Neural progenitor cell (in vitro differentiated cells): ENCODE results near the gene SIRT6.

Source experiments
- EZH2 ChIP-seq: fragments of 200-600 bp; sonication (generic); IDR thresholded peaks from 2 replicates; pipeline ENCODE4 v1.6.1; 2017; ENCODE audit warnings: antibody characterized with exemption, mild to moderate bottlenecking, moderate library complexity
- EZH2phosphoT487 ChIP-seq: fragments of 200-600 bp; sonication (generic); IDR thresholded peaks from 2 replicates; pipeline ENCODE4 v1.6.1; 2017; ENCODE audit warnings: antibody characterized with exemption
- TF ChIP-seq, protein P1 (sequence below): fragments of 200-600 bp; sonication (generic); IDR thresholded peaks from 2 replicates; pipeline ENCODE4 v1.5.1; 2017; ENCODE audit warnings: antibody characterized with exemption, mild to moderate bottlenecking

GRCh38 chr19:4197228-4197624, 14.9 kb upstream of the SIRT6 start:
- TF ChIP-seq, protein P1, sequence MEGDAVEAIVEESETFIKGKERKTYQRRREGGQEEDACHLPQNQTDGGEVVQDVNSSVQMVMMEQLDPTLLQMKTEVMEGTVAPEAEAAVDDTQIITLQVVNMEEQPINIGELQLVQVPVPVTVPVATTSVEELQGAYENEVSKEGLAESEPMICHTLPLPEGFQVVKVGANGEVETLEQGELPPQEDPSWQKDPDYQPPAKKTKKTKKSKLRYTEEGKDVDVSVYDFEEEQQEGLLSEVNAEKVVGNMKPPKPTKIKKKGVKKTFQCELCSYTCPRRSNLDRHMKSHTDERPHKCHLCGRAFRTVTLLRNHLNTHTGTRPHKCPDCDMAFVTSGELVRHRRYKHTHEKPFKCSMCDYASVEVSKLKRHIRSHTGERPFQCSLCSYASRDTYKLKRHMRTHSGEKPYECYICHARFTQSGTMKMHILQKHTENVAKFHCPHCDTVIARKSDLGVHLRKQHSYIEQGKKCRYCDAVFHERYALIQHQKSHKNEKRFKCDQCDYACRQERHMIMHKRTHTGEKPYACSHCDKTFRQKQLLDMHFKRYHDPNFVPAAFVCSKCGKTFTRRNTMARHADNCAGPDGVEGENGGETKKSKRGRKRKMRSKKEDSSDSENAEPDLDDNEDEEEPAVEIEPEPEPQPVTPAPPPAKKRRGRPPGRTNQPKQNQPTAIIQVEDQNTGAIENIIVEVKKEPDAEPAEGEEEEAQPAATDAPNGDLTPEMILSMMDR = no peak
- TF ChIP-seq EZH2 = no peak
- TF ChIP-seq EZH2phosphoT487 = no peak
